ENCODE results near the gene BAHCC1.

The BAHCC1 gene

GRCh38 chr17:81428121-81428515 lies 32.9 kb downstream of the BAHCC1 start:
- DNase-seq = no peak

GRCh38 chr17:81428516-81428915 lies 33.3 kb downstream of the BAHCC1 start:
- DNase-seq = peak; percentile 17

- DNase-seq = no peak
Measured at GRCh38 chr17:81428948-81429774, 33.9 kb downstream of the BAHCC1 start.

- no peak for DNase-seq
Measured at GRCh38 chr17:81429821-81430551, 34.7 kb downstream of the BAHCC1 start.

- DNase-seq = no peak
Measured at GRCh38 chr17:81431545-81432482, 36.6 kb downstream of the BAHCC1 start.

- DNase-seq = no peak
Measured at GRCh38 chr17:81432941-81433340, 37.7 kb downstream of the BAHCC1 start.

GRCh38 chr17:81433656-81434055 lies 38.4 kb downstream of the BAHCC1 start:
- no peak for DNase-seq

- no peak for DNase-seq
Measured at GRCh38 chr17:81434072-81434471, 38.8 kb downstream of the BAHCC1 start.

GRCh38 chr17:81434681-81435417 lies 39.6 kb downstream of the BAHCC1 start:
- DNase-seq = no peak

- no peak for DNase-seq
Measured at GRCh38 chr17:81435652-81436293, 40.5 kb downstream of the BAHCC1 start.

- DNase-seq = no peak
Measured at GRCh38 chr17:81436294-81436849, 41.1 kb downstream of the BAHCC1 start.

- no peak for DNase-seq
Measured at GRCh38 chr17:81437191-81437651, 42.0 kb downstream of the BAHCC1 start.

GRCh38 chr17:81438007-81438659 lies 42.9 kb downstream of the BAHCC1 start:
- no peak for DNase-seq

GRCh38 chr17:81438688-81439087 lies 43.4 kb downstream of the BAHCC1 start:
- DNase-seq = no peak

GRCh38 chr17:81440051-81440471 lies 44.8 kb downstream of the BAHCC1 start:
- DNase-seq = no peak

- DNase-seq = no peak
Measured at GRCh38 chr17:81440511-81441244, 45.4 kb downstream of the BAHCC1 start.

GRCh38 chr17:81442791-81443190 lies 47.5 kb downstream of the BAHCC1 start:
- no peak for DNase-seq

- no peak for DNase-seq
Measured at GRCh38 chr17:81443269-81443668, 48.0 kb downstream of the BAHCC1 start.

- DNase-seq = no peak
Measured at GRCh38 chr17:81444610-81445339, 49.5 kb downstream of the BAHCC1 start.
